ENCODE data around the gene LPIN1. TPM values are rescaled to one million over a fixed set of nuclear protein-coding genes. Genes with fewer than 3 reads are reported as not detected.
"Not testable (repeated sequence)": the region's sequence is repeated elsewhere in the genome, so short reads cannot be mapped to it uniquely, and the experiment has no call there.

LPIN1 gene
- total and polyA plus RNA-seq, 8 donors = 16.4 to 47.2 (median 20.9) TPM

DNA sequence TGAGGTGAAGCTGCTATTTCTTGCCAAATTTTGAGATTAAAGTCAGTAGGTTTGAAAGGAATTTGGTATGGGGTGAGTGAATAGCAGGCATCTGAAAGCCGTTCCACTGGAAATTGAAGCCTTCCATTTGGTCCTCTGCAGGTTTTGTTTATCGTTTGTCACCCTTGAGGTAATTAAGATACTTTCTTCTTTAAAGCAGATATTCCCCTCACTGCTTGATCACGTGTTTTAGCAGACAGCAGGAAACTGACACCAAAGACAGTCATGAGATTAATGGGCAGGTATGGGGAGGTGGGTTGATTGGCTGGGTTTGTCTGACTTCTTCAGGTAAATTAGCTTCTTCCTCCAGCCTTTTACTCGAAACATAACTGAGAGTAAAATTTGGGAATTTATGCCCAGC is 10.7 kb downstream of the LPIN1 start:
- TF ChIP-seq, protein P1, sequence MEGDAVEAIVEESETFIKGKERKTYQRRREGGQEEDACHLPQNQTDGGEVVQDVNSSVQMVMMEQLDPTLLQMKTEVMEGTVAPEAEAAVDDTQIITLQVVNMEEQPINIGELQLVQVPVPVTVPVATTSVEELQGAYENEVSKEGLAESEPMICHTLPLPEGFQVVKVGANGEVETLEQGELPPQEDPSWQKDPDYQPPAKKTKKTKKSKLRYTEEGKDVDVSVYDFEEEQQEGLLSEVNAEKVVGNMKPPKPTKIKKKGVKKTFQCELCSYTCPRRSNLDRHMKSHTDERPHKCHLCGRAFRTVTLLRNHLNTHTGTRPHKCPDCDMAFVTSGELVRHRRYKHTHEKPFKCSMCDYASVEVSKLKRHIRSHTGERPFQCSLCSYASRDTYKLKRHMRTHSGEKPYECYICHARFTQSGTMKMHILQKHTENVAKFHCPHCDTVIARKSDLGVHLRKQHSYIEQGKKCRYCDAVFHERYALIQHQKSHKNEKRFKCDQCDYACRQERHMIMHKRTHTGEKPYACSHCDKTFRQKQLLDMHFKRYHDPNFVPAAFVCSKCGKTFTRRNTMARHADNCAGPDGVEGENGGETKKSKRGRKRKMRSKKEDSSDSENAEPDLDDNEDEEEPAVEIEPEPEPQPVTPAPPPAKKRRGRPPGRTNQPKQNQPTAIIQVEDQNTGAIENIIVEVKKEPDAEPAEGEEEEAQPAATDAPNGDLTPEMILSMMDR (IDR thresholded peaks at IDR 0.05) = no peak
- no peak for DNase-seq
- intact Hi-C loops (cut with DNase I) = no loop called here

DNA sequence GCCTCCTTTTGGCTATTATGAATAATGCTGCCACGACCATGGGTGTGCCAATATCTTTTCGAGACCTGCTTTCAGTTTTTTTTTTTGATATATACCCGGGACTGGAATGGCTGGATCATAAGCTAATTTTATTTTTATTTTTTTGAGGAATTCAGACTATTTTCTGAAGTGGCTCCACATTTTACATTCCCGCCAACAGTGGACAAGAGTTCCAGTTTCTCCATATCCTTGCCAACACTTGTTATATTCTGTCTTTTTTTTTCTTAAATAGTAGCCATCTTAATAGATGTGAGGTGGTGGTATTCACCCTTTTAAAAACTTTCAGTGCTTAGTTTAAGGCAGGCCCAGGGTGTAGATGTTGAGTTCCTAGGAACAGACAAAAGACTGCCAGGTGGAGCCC is 11.8 kb downstream of the LPIN1 start:
- ATAC-seq = no peak
- intact Hi-C loops (cut with DNase I) = no loop called here
- TF ChIP-seq, protein P1 (IDR thresholded peaks at IDR 0.05) = no peak
- Histone ChIP-seq H3K9me3 (no peaks in the 10 kb centered on the region), H3K27me3 (no peaks in the 10 kb centered on the region), H3K4me3 (no peak overlapping the region), H3K36me3 (peaks cover 0 to 3% of the 10 kb centered on the region in 2 donors), H3K27ac (no peak overlapping the region), H3K4me1 (peaks cover 11 to 40% of the 10 kb centered on the region in 2 donors)
- no peak for DNase-seq

More for the DNA sequence above, 10.7 kb downstream of the LPIN1 start:
- Histone ChIP-seq H3K4me3 (no peak overlapping the region), H3K36me3 (no peaks in the 10 kb centered on the region), H3K4me1 (peaks cover 17 to 40% of the 10 kb centered on the region in 2 donors), H3K9me3 (no peaks in the 10 kb centered on the region), H3K27me3 (no peaks in the 10 kb centered on the region), H3K27ac (no peak overlapping the region)
- no peak for ATAC-seq

DNA sequence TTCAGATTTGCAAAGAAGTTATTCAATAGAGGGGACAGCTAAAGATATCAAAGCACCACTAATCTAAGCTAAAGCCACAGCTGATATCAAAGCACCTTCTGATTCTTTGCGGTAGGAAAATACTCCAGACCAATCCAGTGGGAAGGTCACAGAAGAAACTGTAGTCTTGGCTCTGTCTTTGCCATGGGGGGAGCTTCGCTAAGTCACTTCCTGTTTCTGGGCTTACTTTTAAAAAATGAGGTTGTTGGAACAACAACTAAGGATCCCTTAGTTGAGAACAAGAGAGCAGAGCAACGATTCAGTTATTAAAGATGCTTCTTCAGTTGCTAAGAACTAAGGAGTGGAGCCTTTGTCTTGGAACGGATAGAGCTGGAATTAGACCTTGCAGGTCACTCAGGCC is 12.2 kb downstream of the LPIN1 start:
- no peak overlapping the region for H3K27ac ChIP-seq
- H3K9me3 ChIP-seq = no peaks in the 10 kb centered on the region
- intact Hi-C loops (cut with DNase I) = no loop called here
- peaks cover 6 to 36% of the 10 kb centered on the region in 2 donors for H3K4me1 ChIP-seq
- no peaks in the 10 kb centered on the region for H3K27me3 ChIP-seq
- DNase-seq (no peak), ATAC-seq (no peak)
- no peak overlapping the region for H3K4me3 ChIP-seq
- TF ChIP-seq, protein P1 (IDR thresholded peaks at IDR 0.05) = no peak
- peaks cover 0 to 7% of the 10 kb centered on the region in 2 donors for H3K36me3 ChIP-seq

DNA sequence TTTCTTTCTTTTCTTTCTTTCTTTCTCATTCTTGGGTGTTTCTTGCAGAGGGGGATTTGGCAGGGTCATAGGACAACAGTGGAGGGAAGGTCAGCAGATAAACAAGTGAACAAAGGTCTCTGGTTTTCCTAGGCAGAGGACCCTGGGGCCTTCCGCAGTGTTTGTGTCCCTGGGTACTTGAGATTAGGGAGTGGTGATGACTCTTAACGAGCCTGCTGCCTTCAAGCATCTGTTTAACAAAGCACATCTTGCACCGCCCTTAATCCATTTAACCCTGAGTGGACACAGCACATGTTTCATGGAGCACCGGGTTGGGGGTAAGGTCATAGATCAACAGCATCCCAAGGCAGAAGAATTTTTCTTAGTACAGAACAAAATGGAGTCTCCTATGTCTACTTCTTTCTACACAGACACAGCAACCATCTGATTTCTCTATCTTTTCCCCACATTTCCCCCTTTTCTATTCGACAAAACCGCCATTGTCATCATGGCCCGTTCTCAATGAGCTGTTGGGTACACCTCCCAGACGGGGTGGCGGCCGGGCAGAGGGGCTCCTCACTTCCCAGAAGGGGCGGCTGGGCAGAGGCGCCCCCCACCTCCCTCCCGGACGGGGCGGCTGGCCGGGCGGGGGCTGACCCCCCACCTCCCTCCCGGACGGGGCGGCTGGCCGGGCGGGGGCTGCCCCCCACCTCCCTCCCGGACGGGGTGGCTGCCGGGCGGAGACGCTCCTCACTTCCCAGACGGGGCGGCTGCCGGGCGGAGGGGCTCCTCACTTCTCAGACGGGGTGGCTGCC is 12.9 kb downstream of the LPIN1 start:
- H3K27me3 ChIP-seq; H3K36me3 ChIP-seq; ATAC-seq; intact Hi-C loops (cut with DNase I); DNase-seq; H3K4me3 ChIP-seq; H3K27ac ChIP-seq; H3K9me3 ChIP-seq: not testable (repeated sequence)
- H3K4me1 ChIP-seq = peaks cover under 1 to 28% of the 10 kb centered on the region in 2 donors

DNA sequence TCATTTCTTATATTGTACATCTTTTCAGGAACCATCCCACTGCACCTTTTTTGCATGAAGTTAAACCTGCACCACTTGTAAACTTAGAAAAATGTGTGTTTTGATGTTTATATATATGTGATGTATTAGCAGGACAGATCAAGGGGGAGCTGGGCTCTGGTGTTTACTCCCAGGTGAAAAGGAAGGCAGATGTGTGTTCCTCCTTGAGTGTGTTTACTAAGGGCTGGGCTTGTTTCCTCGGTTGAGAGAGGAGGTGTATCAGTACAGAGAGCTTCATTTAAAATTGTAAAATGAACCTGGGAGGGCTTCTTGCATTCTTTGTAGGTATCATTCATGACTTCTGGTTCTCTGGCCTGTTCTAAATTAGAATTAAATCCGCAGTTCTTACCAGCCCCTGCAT is 14.8 kb downstream of the LPIN1 start:
- Histone ChIP-seq H3K4me1 (peaks cover 0 to 21% of the 10 kb centered on the region in 2 donors), H3K36me3 (peaks cover 0 to 18% of the 10 kb centered on the region in 2 donors), H3K27ac (no peak overlapping the region), H3K9me3 (no peaks in the 10 kb centered on the region), H3K4me3 (no peak overlapping the region), H3K27me3 (no peaks in the 10 kb centered on the region)
- intact Hi-C loops (cut with DNase I) = no loop called here
- TF ChIP-seq, protein P1 (IDR thresholded peaks at IDR 0.05) = no peak
- ATAC-seq (peak; percentile 66), DNase-seq (no peak)
